ENCODE data around the gene ZNF205.

The ZNF205 gene

DNA sequence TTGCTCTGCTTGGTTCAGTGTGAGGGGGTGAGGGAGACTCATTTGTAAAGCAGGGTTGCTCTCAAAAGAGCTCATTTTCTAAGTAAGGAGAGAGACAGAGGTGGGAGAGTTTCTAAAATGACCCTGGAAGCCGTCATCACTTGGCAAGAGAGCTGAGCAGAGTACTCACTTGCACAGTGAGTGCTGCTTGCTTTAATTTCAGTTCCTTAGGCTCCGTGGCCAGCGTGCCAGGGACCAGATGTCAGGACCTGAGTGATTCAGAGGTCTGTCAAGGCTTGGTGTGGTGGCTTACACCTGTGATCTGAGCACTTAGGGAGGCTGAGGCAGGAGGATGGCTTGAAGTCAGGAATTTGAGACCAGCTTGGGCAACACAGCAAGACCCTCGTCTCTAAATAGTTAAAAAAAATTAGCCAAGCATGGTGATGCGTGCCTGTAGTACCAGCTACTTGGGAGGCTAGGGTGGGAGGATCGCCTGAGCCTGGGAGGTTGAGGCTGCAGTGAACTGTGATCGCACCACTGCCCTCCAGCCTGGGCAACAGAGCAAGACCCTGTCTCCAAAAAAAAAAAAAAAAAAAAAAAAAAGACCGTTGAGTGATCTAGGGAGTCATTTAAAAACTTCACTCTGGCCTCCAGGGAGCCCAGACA, 10.7 kb downstream of the ZNF205 start:
- no peaks in the 10 kb centered on the region for H3K9me3 ChIP-seq (ENCODE audit: control insufficient read depth, low read length)
- peaks cover 28% of the 10 kb centered on the region for H3K36me3 ChIP-seq (ENCODE audit: control insufficient read depth, insufficient read depth, low read length, severe bottlenecking)
- H3K27me3 ChIP-seq (replicated peaks; ENCODE audit: control insufficient read depth, insufficient read depth, low read length), result no peaks in the 10 kb centered on the region
- DNase-seq (ENCODE audit: low read depth), result no peak
- peak overlapping the region; percentile 86 for H3K9ac ChIP-seq (ENCODE audit: low read length)
- no peak overlapping the region for H3K4me3 ChIP-seq (ENCODE audit: low read length)
- peaks cover 5% of the 10 kb centered on the region for H3K4me1 ChIP-seq (ENCODE audit: control insufficient read depth, insufficient read depth, low read length)

DNA sequence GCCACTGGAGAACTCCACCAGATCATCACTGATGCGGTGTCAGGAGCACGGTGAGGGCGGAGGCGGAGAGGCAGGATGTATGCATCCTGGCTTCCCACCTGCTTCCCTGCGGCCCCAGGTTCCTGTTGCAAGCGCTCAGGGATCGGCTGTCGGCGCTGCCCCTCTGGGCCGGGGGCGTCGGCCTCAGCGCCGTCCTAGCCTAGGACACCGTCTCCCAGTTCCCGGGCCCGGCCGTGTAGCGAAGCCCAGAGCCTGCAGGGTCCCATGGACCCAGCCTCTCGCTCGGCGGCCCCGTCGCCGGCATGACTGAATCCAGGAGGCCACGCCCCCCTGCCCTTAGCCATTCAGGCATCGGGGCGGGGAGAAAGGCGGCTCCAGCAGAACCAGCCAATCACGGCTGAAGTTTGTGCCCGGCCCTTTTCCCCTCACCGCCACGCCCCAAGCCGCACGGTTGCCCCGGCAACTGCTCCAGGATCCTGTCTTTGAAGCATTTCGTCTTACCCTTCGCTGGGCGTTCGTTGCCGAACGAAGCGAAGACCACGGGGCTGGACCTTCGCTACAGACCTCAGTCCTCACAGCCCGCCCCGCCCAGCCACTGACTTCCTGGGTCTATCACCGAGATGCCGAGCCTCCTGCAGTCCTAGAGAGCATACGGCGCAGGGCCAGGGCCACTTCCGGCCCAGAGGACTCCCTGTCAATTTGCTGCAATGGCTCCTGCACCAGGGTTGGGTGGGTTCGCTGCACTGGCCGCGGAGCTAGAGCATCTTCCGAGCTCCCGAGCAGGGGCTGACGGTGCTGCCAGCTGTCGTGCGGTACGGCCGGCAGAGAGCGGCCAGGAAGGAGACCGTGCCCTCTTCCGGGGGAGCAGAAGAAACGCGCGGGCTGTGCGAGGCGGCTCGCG, 11.8 kb downstream of the ZNF205 start:
- peak; percentile 99 for DNase-seq (ENCODE audit: low read depth)
- H3K4me3 ChIP-seq (ENCODE audit: low read length), result peak overlapping the region; percentile 91
- peaks cover 20% of the 10 kb centered on the region for H3K36me3 ChIP-seq (ENCODE audit: control insufficient read depth, insufficient read depth, low read length, severe bottlenecking)
- H3K9ac ChIP-seq (ENCODE audit: low read length), result peak overlapping the region; percentile 86
- no peaks in the 10 kb centered on the region for H3K9me3 ChIP-seq (ENCODE audit: control insufficient read depth, low read length)
- H3K4me1 ChIP-seq (ENCODE audit: control insufficient read depth, insufficient read depth, low read length), result peaks cover 11% of the 10 kb centered on the region
- no peaks in the 10 kb centered on the region for H3K27me3 ChIP-seq (replicated peaks; ENCODE audit: control insufficient read depth, insufficient read depth, low read length)

DNA sequence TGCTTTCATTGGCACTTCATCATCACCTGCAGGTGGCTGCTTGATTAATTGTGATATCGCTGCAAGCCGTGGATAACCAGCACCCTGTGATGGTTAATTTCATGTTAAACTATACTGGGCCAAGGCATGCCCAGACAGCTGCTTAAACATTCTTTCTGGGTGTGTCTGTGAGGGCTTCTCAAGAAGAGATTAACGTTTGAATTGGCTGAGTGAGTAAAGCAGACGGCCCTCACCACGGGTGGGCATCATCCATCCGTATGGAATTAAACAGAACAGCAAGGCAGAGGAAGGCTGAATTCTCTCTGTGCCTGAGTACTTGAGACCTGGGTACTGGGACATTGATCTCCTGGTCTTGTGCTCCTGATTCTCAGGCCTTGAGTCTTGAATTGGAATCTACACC, 15.4 kb downstream of the ZNF205 start:
- Histone ChIP-seq H3K9ac (ENCODE audit: low read length) (peak overlapping the region; percentile 21), H3K4me1 (ENCODE audit: control insufficient read depth, insufficient read depth, low read length) (peaks cover 21% of the 10 kb centered on the region), H3K4me3 (ENCODE audit: low read length) (no peak overlapping the region), H3K9me3 (ENCODE audit: control insufficient read depth, low read length) (no peaks in the 10 kb centered on the region), H3K36me3 (ENCODE audit: control insufficient read depth, insufficient read depth, low read length, severe bottlenecking) (peaks cover 10% of the 10 kb centered on the region), H3K27me3 (replicated peaks; ENCODE audit: control insufficient read depth, insufficient read depth, low read length) (no peaks in the 10 kb centered on the region)
- DNase-seq (ENCODE audit: low read depth), result no peak

DNA sequence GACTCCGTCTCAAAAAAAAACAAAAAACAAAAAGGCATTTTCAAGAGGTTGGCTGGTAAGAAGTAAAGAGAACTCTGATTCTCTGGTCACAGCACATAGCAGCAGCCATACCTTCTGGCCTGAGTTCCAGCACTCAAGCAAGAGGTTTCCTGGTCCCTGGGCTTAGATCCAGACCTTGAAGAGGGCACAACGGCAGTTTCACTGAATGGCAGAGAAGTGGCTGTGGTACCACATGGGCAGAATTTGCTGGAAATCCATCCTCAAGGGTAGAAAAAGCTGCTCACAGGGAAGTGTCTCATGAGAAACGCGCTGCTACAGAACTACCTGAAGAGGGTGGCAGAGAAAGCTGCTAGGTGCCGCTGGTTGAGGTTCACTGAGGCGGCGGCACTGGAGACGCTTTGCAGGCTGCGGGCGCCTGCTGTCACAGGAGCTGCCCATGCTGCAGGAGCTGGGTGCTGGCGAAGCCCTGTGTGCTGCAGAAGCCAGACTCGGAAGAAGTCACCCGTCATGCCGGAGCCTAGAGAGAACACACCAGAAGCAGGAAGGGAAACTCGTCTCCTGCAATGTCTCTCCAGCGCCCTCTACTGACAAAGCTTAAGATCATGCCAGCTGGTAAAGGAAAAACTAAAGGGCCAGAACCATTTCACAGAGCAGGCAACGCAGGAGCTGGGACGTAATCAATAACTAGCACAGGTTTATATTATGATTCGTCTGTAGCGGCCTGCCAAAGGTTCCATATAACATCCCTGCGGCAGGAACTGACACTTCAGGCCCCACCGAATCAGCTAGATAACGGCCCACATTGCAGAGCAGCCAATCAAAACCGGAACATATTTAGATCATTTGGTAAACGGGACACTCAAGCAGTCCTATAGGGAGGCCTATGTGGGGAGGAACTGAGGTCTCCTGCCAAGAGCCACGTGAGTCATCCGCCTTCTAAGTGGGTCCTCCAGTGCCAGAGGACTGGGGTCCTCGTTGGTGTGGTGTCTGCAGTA, 17.0 kb downstream of the ZNF205 start:
- peaks cover 22% of the 10 kb centered on the region for H3K4me1 ChIP-seq (ENCODE audit: control insufficient read depth, insufficient read depth, low read length)
- peak overlapping the region; percentile 80 for H3K4me3 ChIP-seq (ENCODE audit: low read length)
- H3K27me3 ChIP-seq (replicated peaks; ENCODE audit: control insufficient read depth, insufficient read depth, low read length), result no peaks in the 10 kb centered on the region
- peak; percentile 94 for DNase-seq (ENCODE audit: low read depth)
- peak overlapping the region; percentile 81 for H3K9ac ChIP-seq (ENCODE audit: low read length)
- peaks cover 10% of the 10 kb centered on the region for H3K36me3 ChIP-seq (ENCODE audit: control insufficient read depth, insufficient read depth, low read length, severe bottlenecking)
- H3K9me3 ChIP-seq (ENCODE audit: control insufficient read depth, low read length), result no peaks in the 10 kb centered on the region

DNA sequence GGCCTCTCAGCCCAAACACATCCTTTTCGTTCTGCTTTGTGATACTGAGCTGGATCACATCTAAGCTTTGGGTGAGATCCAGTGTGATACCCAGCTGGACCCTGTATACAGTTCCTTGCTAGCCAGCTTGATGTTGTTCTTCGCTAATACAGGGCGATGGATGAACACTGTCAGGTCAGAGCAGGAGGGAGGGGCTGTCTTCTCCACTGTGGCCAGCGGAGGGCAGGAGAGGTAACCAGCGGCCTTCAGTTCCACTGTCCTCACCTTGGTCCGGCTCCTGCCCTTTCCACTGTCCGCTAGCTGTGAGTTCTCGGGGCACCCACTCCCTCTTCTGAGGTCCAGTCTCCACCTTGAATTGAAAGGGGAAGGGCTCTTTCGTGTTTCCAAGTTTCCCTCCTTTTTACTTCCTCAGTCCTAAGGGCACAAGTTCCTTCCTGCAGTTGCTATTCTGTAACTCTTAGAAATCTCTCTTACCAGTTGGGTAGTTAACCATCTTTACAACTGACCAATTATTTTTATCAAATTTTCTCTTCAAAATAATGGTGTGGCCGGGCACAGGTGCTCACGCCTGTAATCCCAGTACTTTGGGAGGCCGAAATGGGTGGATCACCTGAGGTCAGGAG, 19.5 kb downstream of the ZNF205 start:
- H3K9ac ChIP-seq (ENCODE audit: low read length), result no peak overlapping the region
- no peaks in the 10 kb centered on the region for H3K9me3 ChIP-seq (ENCODE audit: control insufficient read depth, low read length)
- DNase-seq (ENCODE audit: low read depth), result peak; percentile 62
- H3K27me3 ChIP-seq (replicated peaks; ENCODE audit: control insufficient read depth, insufficient read depth, low read length), result no peaks in the 10 kb centered on the region
- no peak overlapping the region for H3K4me3 ChIP-seq (ENCODE audit: low read length)
- H3K36me3 ChIP-seq (ENCODE audit: control insufficient read depth, insufficient read depth, low read length, severe bottlenecking), result peaks cover 10% of the 10 kb centered on the region
- H3K4me1 ChIP-seq (ENCODE audit: control insufficient read depth, insufficient read depth, low read length), result peaks cover 29% of the 10 kb centered on the region

DNA sequence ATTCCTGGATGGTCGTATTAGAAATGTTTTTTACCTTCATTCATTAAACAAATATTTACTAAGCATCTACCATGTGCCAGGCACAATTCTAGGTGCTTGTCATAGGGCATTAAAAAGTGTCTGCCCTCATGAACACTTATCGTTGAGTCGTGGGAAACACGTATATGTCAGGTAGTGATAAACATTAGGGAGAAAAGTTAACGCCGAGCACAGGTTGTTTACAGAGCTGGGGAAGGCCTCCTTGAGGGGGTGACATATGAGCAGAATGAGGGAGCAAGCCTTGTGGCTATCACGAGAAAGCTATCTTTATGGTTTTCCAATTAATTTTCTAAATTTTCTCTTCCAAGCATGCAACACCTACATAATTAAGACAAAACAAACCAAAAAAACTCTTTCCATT, 21.5 kb downstream of the ZNF205 start:
- H3K4me3 ChIP-seq (ENCODE audit: low read length), result peak overlapping the region; percentile 98
- peak; percentile 10 for DNase-seq (ENCODE audit: low read depth)
- peaks cover 4% of the 10 kb centered on the region for H3K36me3 ChIP-seq (ENCODE audit: control insufficient read depth, insufficient read depth, low read length, severe bottlenecking)
- peaks cover 26% of the 10 kb centered on the region for H3K4me1 ChIP-seq (ENCODE audit: control insufficient read depth, insufficient read depth, low read length)
- no peaks in the 10 kb centered on the region for H3K9me3 ChIP-seq (ENCODE audit: control insufficient read depth, low read length)
- no peaks in the 10 kb centered on the region for H3K27me3 ChIP-seq (replicated peaks; ENCODE audit: control insufficient read depth, insufficient read depth, low read length)
- peak overlapping the region; percentile 99 for H3K9ac ChIP-seq (ENCODE audit: low read length)

DNA sequence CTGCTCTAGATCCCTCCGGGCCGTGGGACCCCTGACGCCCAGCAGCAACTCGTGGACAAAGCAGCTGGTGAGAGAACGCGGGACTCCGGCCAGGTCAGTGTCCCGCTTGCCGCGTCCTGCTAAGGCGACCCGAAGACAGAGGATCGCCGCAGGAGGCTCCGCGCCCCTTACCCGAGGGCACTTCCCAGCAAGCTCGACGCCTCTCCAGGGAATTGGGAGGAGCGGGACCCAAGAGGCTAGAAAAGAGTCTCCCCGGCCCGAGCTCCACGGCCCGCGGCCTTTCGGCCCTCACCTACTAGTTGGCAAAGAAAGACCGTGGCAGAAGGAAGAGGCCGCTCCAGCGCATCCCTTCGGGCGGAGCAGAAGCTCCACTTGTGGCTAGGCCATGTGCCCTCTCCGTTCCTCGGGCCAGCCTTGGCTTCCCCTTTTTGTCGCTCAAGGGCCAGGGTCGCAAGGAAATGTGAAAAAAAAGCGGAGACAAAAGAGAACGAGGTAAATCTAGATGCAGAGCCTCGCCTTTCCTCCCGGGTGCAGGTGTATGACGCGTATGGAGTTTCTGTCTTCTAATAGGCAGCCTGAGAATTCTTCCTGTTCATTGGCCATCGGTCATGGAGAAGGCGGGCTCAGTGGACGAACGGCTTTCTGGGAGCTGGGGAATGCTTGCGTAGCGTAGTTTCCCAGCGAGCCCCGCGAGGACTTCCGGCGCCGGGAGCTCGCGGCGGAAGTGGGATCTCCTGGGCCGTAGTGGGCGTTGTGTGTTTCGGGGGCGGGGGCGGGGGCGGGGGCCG, 22.1 kb downstream of the ZNF205 start, which contains the start of gene ZNF213:
TSS of gene ZNF213 (plus strand) at position 692 of the 788 bp plus-strand sequence. CDS start 2,252 bp downstream, outside the sequence.
- peaks cover 4% of the 10 kb centered on the region for H3K36me3 ChIP-seq (ENCODE audit: control insufficient read depth, insufficient read depth, low read length, severe bottlenecking)
- peaks cover 20% of the 10 kb centered on the region for H3K4me1 ChIP-seq (ENCODE audit: control insufficient read depth, insufficient read depth, low read length)
- no peaks in the 10 kb centered on the region for H3K27me3 ChIP-seq (replicated peaks; ENCODE audit: control insufficient read depth, insufficient read depth, low read length)
- DNase-seq (ENCODE audit: low read depth), result peak; percentile 99
- peak within 1 kb of the TSS; percentile 98 for H3K4me3 ChIP-seq (ENCODE audit: low read length)
- H3K9ac ChIP-seq (ENCODE audit: low read length), result peak within 1 kb of the TSS; percentile 99
- no peaks in the 10 kb centered on the region for H3K9me3 ChIP-seq (ENCODE audit: control insufficient read depth, low read length)

DNA sequence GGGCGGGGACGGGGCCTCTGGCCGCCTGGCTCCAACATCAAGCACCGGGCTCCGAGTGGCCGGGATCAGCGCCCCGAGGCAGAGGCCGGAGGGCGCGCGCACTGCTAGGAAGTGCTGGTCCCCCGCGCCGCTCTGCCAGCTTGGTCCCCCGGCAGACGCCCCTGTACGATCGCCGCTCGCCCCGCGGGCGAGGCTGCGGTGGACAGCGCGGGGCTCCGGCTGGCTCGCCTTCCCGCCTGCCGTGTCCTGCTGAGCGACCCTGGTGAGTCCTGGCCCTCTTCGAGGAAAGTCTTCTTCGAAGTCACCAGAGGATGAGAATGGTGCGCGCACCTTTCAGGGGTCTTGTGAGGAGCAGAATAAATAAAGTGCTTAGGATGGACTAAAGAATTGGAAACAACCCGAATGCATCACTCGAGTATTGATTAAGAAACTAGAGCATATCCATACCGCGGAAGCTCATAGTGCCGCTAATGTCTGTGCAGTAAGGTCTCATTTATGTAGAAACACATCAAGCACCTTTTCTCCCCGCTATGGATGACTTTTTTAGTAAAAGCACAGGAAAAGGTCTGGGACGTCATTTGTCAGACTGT, 22.8 kb downstream of the ZNF205 start:
- Histone ChIP-seq H3K36me3 (ENCODE audit: control insufficient read depth, insufficient read depth, low read length, severe bottlenecking) (no peaks in the 10 kb centered on the region), H3K4me3 (ENCODE audit: low read length) (peak overlapping the region; percentile 85), H3K9ac (ENCODE audit: low read length) (peak overlapping the region; percentile 97), H3K4me1 (ENCODE audit: control insufficient read depth, insufficient read depth, low read length) (peaks cover 13% of the 10 kb centered on the region), H3K9me3 (ENCODE audit: control insufficient read depth, low read length) (no peaks in the 10 kb centered on the region), H3K27me3 (replicated peaks; ENCODE audit: control insufficient read depth, insufficient read depth, low read length) (no peaks in the 10 kb centered on the region)
- no peak for DNase-seq (ENCODE audit: low read depth)

DNA sequence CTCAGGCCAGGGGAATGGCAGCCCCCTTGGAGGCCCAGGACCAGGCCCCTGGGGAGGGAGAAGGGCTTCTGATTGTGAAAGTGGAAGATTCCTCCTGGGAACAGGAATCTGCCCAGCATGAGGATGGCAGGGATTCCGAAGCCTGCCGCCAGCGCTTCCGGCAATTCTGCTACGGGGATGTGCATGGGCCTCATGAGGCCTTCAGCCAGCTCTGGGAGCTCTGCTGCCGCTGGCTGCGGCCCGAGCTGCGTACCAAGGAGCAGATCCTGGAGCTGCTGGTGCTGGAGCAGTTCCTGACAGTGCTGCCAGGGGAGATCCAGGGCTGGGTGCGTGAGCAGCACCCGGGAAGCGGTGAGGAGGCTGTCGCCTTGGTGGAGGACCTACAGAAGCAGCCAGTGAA, 24.9 kb downstream of the ZNF205 start:
- peaks cover 13% of the 10 kb centered on the region for H3K4me1 ChIP-seq (ENCODE audit: control insufficient read depth, insufficient read depth, low read length)
- H3K4me3 ChIP-seq (ENCODE audit: low read length), result no peak overlapping the region
- H3K36me3 ChIP-seq (ENCODE audit: control insufficient read depth, insufficient read depth, low read length, severe bottlenecking), result peaks cover 8% of the 10 kb centered on the region
- DNase-seq (ENCODE audit: low read depth), result no peak
- no peaks in the 10 kb centered on the region for H3K9me3 ChIP-seq (ENCODE audit: control insufficient read depth, low read length)
- no peaks in the 10 kb centered on the region for H3K27me3 ChIP-seq (replicated peaks; ENCODE audit: control insufficient read depth, insufficient read depth, low read length)
- H3K9ac ChIP-seq (ENCODE audit: low read length), result no peak overlapping the region

DNA sequence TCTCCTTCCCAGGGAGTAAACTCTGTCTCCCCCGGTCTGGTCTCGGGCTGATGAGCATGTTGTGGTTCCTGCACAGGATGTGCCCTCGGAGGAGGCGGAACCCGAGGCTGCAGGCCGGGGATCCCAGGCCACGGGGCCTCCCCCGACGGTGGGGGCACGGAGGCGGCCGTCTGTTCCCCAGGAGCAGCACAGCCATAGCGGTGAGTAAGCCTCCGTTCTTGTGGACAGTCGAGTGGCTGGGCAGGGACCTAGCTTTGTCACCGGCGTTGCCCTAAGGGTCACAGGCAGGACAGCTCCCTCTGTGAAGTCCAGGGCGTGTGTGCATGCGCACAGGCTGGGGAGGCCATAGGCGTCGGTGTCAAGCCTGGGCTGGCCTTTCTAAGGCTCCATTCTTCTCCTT, 26.0 kb downstream of the ZNF205 start:
- Histone ChIP-seq H3K36me3 (ENCODE audit: control insufficient read depth, insufficient read depth, low read length, severe bottlenecking) (peaks cover 9% of the 10 kb centered on the region), H3K9me3 (ENCODE audit: control insufficient read depth, low read length) (no peaks in the 10 kb centered on the region), H3K27me3 (replicated peaks; ENCODE audit: control insufficient read depth, insufficient read depth, low read length) (no peaks in the 10 kb centered on the region), H3K4me3 (ENCODE audit: low read length) (no peak overlapping the region), H3K4me1 (ENCODE audit: control insufficient read depth, insufficient read depth, low read length) (peaks cover 13% of the 10 kb centered on the region), H3K9ac (ENCODE audit: low read length) (no peak overlapping the region)
- no peak for DNase-seq (ENCODE audit: low read depth)
